GM12873 (cell line): ENCODE results near the gene UNKL.

Experiments
- CTCF ChIP-seq: IDR thresholded peaks from 2 replicates; pipeline ENCODE4 v1.5.1; 2012; ENCODE audit warnings: low read depth, mild to moderate bottlenecking, moderate library complexity, low read length, control low read depth; ENCODE audit not compliant: insufficient read depth; ENCODE audit errors: missing control alignments

Gene UNKL

GRCh38 chr16:1362807-1363206 is 51.7 kb downstream of the UNKL start:
- TF ChIP-seq CTCF = no peak

- no peak for TF ChIP-seq CTCF
Measured at GRCh38 chr16:1361685-1362360, 52.7 kb downstream of the UNKL start.

GRCh38 chr16:1357906-1358566 is 56.5 kb downstream of the UNKL start:
- TF ChIP-seq CTCF = no peak

- no peak for TF ChIP-seq CTCF
Measured at GRCh38 chr16:1356061-1356900, 58.2 kb downstream of the UNKL start.

GRCh38 chr16:1355591-1355990 is 58.9 kb downstream of the UNKL start:
- TF ChIP-seq CTCF = no peak

GRCh38 chr16:1354815-1355540 is 59.5 kb downstream of the UNKL start:
- TF ChIP-seq CTCF = no peak
